ENCODE results near the gene PIH1D1. TPM values are rescaled to one million over a fixed set of nuclear protein-coding genes. Genes with fewer than 3 reads are reported as not detected.

Gene PIH1D1
- total RNA-seq, 4 donors from 2014 or later, result 67.2 to 82.4 (median 72.5) TPM

- WGBS, 2 donors (ENCODE audit: low coverage in 1 of 2), result 72 to 100% methylated on average over 1 to 3 of the region's 5 CpGs
- peaks cover 48% of the 10 kb centered on the region for H3K27me3 ChIP-seq
- H3K9me3 ChIP-seq, result no peaks in the 10 kb centered on the region
- no peaks in the 10 kb centered on the region for H3K4me1 ChIP-seq
- H3K36me3 ChIP-seq, result no peaks in the 10 kb centered on the region
- no peak overlapping the region for H3K4me3 ChIP-seq
- no peak for ATAC-seq
- H3K27ac ChIP-seq, result no peak overlapping the region
- TF ChIP-seq POLR2AphosphoS5 (IDR thresholded peaks at IDR 0.05), result no peak
- TF ChIP-seq POLR2A (IDR thresholded peaks at IDR 0.05), result no peak
- TF ChIP-seq, protein P1, sequence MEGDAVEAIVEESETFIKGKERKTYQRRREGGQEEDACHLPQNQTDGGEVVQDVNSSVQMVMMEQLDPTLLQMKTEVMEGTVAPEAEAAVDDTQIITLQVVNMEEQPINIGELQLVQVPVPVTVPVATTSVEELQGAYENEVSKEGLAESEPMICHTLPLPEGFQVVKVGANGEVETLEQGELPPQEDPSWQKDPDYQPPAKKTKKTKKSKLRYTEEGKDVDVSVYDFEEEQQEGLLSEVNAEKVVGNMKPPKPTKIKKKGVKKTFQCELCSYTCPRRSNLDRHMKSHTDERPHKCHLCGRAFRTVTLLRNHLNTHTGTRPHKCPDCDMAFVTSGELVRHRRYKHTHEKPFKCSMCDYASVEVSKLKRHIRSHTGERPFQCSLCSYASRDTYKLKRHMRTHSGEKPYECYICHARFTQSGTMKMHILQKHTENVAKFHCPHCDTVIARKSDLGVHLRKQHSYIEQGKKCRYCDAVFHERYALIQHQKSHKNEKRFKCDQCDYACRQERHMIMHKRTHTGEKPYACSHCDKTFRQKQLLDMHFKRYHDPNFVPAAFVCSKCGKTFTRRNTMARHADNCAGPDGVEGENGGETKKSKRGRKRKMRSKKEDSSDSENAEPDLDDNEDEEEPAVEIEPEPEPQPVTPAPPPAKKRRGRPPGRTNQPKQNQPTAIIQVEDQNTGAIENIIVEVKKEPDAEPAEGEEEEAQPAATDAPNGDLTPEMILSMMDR (IDR thresholded peaks at IDR 0.05), result no peak
- no peak for TF ChIP-seq EP300 (IDR thresholded peaks at IDR 0.05)
These were observed 42.1 kb downstream of the PIH1D1 start for GRCh38 chr19:49409441-49410029.

- Histone ChIP-seq H3K36me3 (no peaks in the 10 kb centered on the region), H3K9me3 (no peaks in the 10 kb centered on the region), H3K4me1 (no peaks in the 10 kb centered on the region), H3K27ac (no peak overlapping the region), H3K4me3 (no peak overlapping the region), H3K27me3 (peaks cover 42% of the 10 kb centered on the region)
- TF ChIP-seq EP300 (IDR thresholded peaks at IDR 0.05), result no peak
- no peak for TF ChIP-seq POLR2A (IDR thresholded peaks at IDR 0.05)
- no peak for TF ChIP-seq POLR2AphosphoS5 (IDR thresholded peaks at IDR 0.05)
- TF ChIP-seq, protein P1 (IDR thresholded peaks at IDR 0.05), result no peak
- WGBS, 2 donors (ENCODE audit: low coverage in 1 of 2), result 68 to 71% methylated on average over 5 of the region's 8 CpGs
- ATAC-seq, result no peak
These were observed 42.7 kb downstream of the PIH1D1 start for GRCh38 chr19:49408816-49409440.

DNA sequence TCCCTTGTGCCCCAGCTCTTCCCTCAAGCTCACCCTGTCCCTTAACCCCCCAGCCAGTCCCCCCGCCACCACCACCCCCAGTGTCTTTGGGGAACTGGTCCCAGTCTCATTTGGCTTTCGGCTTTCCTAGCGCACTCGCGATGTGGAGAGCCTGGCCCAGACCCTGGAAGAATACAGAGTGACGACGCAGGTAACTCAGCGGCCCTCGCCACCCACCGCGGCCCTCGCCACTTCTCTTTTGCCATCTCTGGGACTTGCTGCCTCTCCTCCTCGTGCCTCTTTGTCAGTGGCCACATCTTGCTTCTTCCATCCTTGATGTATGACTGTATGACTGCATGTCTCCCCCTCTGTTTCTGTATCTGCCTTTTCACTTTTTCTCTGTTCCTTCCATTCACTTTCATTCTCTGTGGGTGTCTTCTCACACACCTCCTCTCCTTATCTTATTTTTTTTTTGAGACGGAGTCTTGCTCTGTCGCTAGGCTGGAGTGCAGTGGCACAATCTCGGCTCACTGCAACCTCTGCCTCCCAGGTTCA lies 44.1 kb downstream of the PIH1D1 start:
- Histone ChIP-seq H3K36me3 (no peaks in the 10 kb centered on the region), H3K27me3 (peaks cover 34% of the 10 kb centered on the region), H3K4me3 (no peak overlapping the region), H3K4me1 (no peaks in the 10 kb centered on the region), H3K27ac (no peak overlapping the region), H3K9me3 (no peaks in the 10 kb centered on the region)
- TF ChIP-seq, protein P1 (IDR thresholded peaks at IDR 0.05), result no peak
- 66 to 87% methylated on average over 4 to 11 of the region's 16 CpGs for WGBS, 2 donors (ENCODE audit: low coverage in 1 of 2)
- no peak for ATAC-seq

GRCh38 chr19:49407079-49407478 lies 44.5 kb downstream of the PIH1D1 start:
- Histone ChIP-seq H3K9me3 (no peaks in the 10 kb centered on the region), H3K4me3 (no peak overlapping the region), H3K4me1 (no peaks in the 10 kb centered on the region), H3K27me3 (peaks cover 34% of the 10 kb centered on the region), H3K27ac (no peak overlapping the region), H3K36me3 (no peaks in the 10 kb centered on the region)
- no peak for ATAC-seq
- WGBS, 2 donors (ENCODE audit: low coverage in 1 of 2), result 48 to 72% methylated on average over 3 to 7 of the region's 7 CpGs
- TF ChIP-seq EP300 (IDR thresholded peaks at IDR 0.05) (no peak), POLR2AphosphoS5 (IDR thresholded peaks at IDR 0.05) (no peak), POLR2A (IDR thresholded peaks at IDR 0.05) (no peak)
- TF ChIP-seq, protein P1 (IDR thresholded peaks at IDR 0.05), result no peak
